HG02610 (cell line): Measurements from ENCODE around the gene COL5A1.
"Not testable (repeated sequence)": the region's sequence is repeated elsewhere in the genome, so short reads cannot be mapped to it uniquely, and the experiment has no call there.

Experiments
- ATAC-seq: cut with Tn5 transposase; IDR thresholded peaks from one replicate; pipeline ENCODE4 v1.9.1; 2021; ENCODE audit warnings: mild to moderate bottlenecking, moderate library complexity; ENCODE audit not compliant: unreplicated experiment

COL5A1 gene

DNA sequence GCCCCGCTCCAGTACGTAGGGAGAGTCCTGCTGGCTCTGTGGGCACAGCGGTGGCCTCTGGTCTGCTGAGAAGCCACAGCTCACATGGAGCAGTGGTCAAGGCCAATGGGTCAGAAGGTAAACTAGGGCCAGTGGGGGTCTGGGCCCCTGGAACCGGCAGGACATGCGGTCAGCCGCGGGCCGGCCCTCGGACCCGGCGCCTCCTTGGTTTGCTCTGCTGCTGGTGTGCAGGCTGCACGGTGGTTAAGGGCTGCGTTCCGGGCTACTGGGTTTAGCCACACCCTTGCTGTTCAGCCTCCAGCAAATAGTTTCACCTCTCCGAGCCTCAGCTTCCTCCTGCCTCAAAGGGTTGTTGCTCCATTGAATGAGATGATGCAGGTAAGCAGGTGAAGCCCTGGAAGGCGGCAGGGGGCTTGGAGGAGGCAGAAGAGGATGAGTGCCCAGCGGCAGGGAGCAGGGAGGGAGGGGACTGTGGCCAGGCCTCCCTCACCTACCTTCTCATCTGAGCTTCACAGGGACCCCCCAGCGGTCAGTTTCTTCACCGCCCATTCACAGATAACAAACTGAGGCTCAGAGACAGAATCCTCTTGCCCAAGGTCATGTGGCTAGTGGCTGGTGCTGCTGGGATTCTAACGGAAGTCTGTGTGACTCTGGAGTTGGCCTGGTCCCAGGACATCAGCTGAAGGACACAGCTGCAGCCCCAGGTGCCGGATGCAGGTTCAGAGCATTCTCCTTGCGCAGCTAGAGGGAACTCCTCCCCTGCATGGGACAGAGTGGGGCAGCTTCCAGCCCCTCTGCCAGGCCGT lies 3.7 kb upstream of the COL5A1 start:
- no peak for ATAC-seq

DNA sequence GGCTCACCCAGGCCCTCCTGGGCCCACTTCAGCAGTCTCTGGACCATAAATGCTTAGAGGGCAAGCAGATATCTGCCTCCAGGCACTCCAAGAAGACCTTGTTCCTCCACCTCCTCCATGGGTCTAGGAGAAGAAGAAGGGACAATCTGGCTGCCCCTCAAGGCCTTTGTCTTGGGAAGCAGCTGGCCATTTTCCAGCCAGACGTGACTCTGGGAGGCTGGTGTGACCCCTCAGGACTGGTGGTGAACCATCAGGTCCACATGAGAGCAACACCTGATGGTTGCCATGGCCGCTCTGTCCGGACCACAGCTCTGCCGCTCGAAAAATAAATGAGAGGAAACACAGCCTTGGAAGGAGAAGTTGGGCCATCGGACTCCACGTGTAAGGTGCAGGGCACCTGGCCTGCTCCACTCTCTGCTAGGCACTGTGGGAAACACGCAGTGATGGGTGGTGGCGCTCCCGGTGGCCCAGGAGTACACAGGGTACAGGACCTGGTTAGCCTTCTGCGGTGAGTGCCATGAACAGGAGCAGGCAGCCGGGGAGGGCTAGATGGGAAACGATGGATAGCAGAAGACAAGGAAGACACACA lies 3.0 kb upstream of the COL5A1 start:
- no peak for ATAC-seq

DNA sequence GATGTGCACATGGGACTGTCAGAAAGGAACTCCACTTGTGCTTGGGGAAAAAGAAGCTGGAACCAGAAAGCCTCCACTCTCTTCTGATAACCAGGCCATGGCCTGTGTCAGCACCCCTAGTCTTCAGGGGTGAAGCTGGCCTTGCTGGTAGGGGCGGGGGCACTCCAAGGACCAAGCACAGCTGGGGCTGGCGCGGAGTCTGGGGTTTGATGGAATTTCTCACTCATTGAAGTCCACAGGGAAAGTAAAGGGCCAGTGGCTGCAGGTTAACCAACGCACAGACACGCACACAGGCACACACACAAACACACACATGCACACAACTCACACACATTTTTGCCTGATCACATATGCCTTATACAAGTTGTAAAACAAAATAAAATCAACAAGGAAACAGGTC lies 1.6 kb upstream of the COL5A1 start:
- ATAC-seq, result no peak

DNA sequence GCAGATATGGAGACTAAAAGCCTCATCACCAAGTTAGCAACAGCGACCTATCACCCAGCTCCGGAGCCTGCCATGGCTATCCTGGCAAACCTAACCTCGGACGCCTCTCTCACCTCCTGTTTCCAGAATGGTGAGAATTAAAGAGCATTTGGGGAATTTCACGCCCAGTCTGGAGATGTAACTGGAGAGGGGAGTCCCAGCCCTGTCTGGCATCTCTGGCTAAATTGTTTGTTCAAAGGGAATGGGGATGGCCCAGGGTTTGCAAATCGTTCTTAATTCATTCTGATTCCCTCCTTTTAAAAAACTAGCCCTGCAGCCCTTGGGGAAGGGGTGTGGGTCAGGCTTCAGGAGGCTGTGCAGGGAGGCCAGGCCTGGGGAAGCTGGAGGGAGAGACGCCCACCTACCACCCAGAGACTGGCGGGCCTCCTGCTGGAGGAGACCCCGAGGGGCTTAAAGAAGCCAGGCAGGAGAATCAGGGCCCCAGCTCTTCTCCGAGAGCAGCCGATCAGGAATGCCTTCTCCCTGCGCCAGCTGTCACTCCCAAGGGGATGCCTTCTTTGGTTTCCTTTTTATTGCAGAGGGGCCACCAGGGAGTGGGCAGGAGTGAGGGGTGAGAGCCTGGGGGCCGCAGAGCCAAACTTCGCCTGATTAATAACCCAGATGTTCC lies 964 bp upstream of the COL5A1 start:
- no peak for ATAC-seq

DNA sequence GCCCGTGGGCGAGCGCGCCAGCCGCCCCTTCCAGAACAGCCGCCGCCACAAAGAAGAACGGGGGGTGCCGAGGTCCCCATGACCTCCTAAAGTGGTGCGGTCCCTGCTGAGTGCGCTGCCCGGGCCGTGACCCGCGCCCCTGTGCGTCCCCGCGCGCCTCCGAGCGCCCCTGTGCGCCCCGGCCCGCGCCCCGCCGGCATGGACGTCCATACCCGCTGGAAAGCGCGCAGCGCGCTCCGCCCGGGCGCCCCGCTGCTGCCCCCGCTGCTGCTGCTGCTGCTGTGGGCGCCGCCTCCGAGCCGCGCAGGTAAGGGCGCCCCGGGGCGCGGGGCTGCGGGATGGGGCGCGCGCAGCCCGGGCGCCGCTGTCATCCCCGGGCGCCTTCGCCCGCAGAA lies 384 bp downstream of the COL5A1 start:
- ATAC-seq, result no peak

DNA sequence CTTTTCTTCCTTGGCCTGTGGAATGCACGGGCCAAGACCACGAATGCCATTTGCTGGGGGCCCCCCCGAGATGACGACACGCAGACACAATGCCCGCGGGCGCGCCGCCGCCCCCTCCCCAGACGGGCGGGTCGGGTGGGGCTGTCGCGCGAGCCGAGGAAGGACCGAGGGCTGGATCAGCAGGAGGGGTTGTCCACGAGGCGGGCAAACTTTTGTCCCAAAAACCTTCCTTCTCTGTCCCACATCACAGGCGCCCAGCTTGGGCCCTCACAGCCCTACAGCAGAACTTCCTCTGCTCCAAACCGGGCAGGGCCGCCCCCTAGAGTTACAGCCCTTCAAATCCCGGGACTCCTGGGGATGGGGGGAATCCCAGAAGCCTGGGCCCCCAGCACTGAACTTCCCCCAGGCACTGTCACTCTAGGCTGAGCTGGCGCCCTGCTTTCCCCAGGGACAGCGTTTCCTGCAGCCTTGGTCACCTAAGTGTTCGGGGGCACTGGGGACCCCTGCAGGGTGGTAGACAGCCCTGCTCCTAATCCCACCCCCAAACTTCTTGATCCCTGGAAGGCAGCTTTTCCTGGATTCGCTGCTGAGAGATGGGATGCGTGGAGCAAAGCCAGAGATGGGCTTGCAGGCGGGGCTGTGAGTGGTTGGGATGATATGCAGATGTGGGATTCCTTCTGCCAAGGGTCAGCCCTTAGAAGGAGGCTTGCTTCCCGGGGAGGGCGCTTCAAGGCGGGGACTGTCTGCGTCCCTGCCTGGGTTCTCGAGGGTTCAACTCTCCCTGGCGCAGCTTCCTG lies 980 bp downstream of the COL5A1 start:
- ATAC-seq, result no peak

DNA sequence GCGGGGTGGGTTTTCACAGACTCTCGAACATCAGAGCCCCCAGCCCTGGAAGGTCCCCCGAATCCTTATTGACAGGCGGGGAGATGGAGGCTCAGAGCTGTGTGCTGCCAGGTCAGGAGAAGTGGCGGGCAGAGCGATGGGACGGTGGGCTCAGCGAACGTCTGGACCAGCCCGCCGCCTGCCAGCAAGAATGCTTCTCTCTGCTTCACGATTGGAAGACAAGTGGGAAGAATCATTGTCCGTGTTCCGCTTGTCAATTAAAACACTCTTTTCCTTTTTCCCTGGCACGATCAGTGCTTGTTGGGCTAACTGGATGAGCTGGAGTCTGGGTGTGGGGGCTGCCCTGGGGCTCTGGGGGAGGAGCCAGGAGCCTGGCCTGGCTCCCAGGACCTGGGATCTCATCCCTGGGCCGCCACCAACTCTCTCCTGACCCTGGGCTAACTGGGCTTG lies 1.6 kb downstream of the COL5A1 start:
- ATAC-seq, result no peak

DNA sequence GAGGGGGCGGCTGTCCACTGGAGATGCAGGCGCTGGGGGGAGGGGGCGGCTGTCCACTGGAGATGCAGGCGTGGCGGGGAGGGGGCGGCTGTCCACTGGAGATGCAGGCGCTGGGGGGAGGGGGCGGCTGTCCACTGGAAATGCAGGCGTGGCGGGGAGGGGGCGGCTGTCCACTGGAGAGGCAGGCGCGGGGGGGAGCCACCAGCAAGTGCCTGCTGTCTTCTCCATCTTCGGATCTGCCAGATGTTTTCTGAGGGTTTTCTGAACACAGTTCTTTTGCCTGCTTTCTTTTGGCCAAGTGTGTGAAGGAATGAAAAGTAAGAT lies 2.8 kb downstream of the COL5A1 start:
- ATAC-seq, result not testable (repeated sequence)

DNA sequence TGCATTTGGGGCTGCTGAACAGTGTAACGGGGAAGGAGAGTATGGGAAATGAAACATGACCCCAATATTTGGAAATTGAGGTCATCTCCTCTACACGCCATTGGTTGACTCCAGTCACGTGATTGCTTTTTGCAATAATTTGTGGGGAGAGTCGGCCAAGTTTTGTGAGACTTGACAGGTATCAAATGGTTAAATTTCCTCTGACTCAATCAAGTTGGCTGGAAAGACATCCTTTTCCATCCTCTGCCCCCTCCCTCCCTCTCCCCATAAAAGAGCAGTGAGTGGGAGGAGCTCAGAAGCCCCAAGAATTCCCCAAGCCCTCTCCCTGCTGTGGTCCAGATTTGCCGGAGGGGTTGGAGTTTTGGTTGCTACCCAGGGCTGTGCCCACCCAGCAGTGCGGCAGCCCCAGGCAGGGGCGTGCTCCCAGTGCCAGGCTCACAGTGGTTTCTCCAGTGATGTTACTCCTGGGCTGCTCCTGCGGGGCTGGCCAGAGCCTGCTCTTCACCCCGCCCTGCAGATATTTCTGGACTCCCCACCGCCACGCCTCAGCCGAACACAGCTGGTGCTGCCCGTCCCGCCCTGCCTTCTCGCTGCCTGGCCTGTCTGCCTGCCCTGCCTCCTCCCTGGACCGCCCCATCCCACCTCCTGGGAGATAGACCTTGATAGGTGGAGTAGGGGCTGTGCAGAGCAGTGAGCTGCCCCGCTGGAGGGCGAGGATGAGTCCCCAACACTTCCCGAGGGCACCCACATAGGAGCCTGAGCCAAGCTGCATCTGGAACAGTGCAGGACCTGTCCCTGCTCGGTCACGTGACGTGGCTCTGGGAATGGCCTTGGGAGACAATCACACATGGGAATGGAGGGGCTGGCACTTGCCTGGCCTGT lies 3.4 kb downstream of the COL5A1 start:
- no peak for ATAC-seq

DNA sequence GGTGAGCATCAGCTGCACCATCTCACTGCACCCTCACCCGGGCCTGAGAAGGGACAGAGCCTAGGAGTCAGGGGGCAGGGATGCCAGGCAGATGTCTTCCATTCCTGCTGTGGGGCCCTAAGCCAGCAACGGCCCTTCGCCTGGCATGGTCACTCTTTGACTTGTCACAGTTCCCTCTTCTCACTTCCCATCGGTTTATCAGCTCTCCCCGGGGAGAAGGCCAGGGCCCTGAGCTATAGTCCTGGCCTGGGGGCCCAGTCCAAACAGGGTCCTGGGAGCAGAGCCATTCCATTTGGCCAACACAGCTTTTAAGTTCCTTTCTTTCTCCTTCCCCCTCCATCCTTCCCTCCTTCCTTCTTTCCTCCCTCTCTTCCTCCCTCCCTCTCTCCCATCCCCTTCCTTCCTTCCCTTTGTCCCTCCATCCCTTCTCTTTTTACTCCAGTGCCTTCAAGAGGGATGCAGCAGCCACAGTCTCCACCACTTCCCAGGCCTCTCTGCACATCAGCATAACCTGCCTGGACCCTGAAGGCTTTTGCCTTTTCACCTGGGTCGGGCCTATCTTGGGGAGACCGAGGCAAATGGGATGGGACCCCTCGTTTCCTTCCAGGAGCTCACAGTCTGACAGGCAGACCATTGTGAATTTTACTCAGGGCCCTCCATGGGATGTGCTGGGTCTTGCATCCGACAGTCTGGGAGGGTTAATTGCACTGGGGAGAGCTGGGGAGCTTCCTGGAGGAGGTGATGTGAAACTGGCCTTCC lies 4.2 kb downstream of the COL5A1 start:
- no peak for ATAC-seq

DNA sequence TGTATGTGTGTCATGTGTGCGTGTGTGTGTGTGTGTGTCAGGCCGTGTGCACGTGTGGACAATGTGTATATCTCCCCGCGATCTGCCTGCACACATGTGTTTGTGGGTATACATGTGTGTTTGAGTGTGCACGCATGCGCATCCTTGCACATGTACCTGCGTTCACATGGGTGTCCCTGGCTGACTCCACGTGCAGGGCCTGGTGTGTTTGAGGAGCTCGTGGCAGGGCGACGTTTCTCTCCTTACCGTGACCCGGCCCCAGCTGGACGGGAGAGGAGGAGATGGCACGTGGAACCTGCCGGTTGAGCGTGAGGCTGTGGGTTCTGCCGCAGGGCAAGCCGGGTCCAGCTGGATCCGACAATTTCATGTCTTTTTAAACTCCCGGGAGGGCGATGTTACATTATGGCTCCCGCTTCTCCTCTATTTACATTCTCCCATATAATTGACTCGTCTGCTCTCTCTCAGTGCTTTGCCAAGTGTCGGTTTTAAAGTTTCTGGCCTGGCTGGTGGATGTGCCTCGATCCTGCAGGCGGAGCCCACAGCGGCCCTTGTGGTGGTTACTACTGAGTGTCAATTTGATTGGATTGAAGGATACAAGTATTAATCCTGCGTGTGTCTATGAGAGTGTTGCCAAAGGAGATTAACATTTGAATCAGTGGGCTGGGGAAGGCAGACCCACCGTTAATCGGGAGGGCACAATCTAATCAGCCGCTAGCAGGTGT lies 5.9 kb downstream of the COL5A1 start:
- no peak for ATAC-seq

DNA sequence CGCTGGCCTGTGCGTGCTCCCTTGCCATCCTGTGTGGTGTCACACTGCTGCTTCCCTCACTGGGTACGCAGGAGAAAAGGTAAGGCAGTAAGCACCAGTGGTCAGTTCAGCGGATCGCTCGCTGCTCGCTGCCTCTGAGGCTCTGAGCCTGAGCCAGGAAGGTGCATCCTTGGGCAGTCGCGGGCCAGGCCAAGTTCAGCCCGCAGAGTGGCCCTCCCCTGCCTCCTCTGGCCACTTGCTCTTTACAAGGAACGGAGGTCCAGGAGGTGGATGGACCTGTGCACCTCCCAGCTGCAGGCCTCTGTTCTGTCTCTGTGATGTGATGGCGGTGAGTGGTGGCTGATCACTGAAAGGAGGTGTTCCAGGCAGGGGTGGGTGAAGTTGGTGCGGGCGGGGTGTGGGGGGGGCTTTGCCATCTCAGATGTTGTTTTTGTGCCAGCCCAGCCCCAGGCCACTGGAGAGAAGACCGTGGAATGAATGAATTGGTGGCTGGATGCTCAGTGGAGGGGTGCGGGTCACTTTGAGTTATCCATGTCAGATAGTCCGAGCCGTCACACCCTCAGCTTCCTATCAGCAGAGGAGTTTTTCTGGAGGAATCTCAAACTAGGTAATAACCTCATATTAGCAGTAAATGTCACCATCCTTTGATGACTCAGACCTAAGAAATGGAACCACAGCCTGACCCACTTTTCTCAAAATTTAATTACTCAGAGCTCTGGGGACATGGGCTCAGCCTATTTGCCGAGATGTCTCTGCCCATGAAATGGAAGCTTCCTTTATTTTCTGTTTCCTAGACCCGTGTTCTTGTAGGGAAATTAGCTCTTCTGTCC lies 7.3 kb downstream of the COL5A1 start:
- ATAC-seq, result no peak

DNA sequence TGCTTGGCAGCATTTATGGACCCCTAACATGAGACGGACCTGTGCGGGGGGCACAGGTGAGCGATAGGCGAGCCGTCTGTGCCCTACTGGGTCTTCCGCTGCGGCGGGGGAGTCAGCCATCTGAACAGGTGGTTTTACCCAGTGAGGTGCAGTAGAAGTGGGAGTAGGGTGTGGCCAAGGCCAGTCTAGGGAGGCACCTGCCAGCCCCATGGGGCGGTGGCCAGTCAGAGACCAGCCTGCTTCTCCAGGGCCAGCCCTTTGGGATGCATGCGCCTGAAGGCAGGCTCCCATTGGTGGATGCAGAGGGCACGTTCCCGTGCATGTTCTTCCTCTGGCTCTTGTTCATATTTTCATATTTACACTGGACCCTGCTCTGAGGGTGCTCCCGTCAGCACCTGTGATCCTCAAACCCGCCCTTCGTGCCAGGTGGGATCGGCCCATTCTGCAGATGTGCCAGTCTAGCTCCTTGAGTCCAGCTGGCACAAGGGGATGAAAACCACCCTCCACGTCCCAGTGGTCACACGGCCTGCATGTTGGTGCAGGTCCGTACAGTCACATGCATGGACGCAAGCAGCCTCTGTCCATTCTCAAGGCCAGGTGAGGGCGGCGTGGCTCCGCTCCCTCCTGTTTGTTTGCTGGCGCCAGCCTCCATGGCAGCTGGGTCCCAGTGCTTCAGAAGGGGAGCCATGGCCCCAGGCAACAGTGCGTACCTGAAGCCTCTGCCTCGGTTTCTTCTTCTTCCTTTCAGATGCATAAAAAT lies 9.0 kb downstream of the COL5A1 start:
- no peak for ATAC-seq

DNA sequence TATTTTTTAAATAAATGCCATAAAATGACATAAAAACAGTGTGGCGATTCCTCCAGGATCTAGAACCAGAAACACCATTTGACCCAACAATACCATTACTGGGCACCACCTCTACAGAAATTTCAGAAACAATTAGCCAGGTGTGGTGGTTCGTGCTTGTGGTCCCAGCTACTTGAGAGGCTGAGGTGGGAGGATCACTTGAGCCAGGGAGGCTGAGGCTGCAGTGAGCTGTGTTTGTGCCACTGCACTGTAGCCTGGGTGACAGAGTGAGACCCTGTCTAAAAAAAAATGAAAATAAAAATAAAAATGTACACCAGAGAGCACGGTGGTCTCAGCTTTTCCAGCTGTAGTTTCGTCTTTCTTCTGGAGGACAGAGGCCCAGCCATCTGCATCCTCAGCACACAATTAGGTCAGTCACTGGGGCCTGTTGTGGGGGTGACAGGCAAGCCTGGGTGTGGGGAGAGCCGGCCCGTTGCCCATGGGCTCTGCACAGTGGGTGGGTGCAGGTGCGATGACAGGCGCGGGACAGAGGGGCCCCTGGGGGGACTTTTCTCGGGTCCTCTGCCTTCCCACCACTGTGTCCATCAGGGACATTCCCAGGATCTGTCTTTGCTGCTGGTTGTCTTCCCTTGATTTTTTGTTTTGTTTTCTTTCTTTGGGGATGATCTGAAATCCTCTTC lies 9.8 kb downstream of the COL5A1 start:
- no peak for ATAC-seq

DNA sequence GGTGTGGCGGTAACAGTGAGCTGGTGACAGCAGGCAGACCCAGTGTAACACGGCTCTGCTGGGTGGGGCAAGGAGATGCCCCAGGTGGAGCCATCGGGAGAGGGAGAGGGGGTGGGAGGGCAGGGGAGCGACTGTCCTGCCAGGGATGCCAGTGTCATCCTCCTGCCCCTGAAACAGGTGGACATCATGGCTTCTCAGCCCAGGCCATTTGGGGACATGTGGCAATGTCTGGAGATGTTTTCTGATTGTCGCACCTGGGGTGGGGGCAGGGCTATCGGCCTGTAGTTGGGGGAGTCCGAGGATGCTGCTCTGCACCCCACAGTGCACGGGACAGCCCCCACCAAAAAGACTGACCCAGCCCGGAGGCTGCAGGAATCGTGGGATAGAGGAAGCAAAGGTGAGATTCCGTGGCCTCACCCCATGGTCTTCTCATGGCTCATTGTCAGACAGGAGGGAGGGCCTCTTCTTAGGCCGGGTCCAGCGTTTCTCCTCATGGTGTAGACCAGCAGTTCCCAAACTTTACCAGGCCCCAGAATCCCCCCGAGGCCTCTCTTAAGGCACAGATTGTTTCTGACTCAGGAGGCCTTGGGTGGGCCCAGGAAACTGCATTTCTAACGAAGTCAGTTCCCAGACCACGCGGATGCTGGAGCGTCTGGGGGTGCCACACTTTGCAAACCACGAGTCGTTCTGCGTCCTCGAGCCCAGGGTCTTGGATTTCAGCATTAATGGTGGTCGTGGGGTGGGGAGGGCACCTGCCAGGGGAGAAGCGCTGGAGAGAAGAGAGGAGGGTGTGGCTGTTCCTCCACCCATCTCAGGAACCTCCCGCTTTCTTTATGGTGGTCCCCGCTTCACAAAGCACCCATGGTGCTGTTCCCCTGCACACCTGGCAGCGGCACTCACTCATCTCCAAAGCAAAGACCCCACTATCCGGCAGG lies 11.0 kb downstream of the COL5A1 start:
- ATAC-seq, result no peak
